HL-60/S4 (cell line): Measurements from ENCODE around the gene TREML2.

ENCODE experiments used
- in situ Hi-C: fragments of 300-500 bp; cut with MboI; formaldehyde crosslinking; loops from 2 replicates; pipeline ENCODE4 v1.14.3; 2022; ENCODE audit warnings: low sequenced_read_pairs

Gene TREML2

GRCh38 chr6:41181566-41181965, 19.4 kb downstream of the TREML2 start:
- in situ Hi-C loops: loop anchor here (10.0 kb wide), 1 partner anchor 107 kb away; the partner anchor contains the start of genes NFYA and OARD1

GRCh38 chr6:41179163-41179562, 21.8 kb downstream of the TREML2 start:
- in situ Hi-C loops: no loop called here

GRCh38 chr6:41177695-41178094, 23.3 kb downstream of the TREML2 start:
- in situ Hi-C loops: no loop called here

- in situ Hi-C loops: no loop called here
Measured at GRCh38 chr6:41177287-41177686, 23.7 kb downstream of the TREML2 start.

GRCh38 chr6:41176189-41176588, 24.8 kb downstream of the TREML2 start:
- in situ Hi-C loops: no loop called here

GRCh38 chr6:41175084-41175483, 25.9 kb downstream of the TREML2 start:
- in situ Hi-C loops: no loop called here

- in situ Hi-C loops: no loop called here
Measured at GRCh38 chr6:41174610-41175009, 26.3 kb downstream of the TREML2 start.

- in situ Hi-C loops: no loop called here
Measured at GRCh38 chr6:41171908-41172307, 29.0 kb downstream of the TREML2 start.

GRCh38 chr6:41170547-41171160, 30.3 kb downstream of the TREML2 start:
- in situ Hi-C loops: no loop called here

GRCh38 chr6:41167173-41167963, 33.6 kb downstream of the TREML2 start:
- in situ Hi-C loops: no loop called here

GRCh38 chr6:41164551-41165120, 36.3 kb downstream of the TREML2 start:
- in situ Hi-C loops: no loop called here

GRCh38 chr6:41163419-41163717, 37.6 kb downstream of the TREML2 start:
- in situ Hi-C loops: no loop called here

- in situ Hi-C loops: no loop called here
Measured at GRCh38 chr6:41162687-41163418, 38.1 kb downstream of the TREML2 start, which contains the start of gene TREM2. Gene TREM2 (minus strand): TSS chr6:41163116. CDS start chr6:41163082, 34 bp downstream.

GRCh38 chr6:41161851-41162552, 38.9 kb downstream of the TREML2 start:
- in situ Hi-C loops: no loop called here

GRCh38 chr6:41161380-41161779, 39.6 kb downstream of the TREML2 start:
- in situ Hi-C loops: no loop called here

- in situ Hi-C loops: no loop called here
Measured at GRCh38 chr6:41160933-41161332, 40.0 kb downstream of the TREML2 start.

GRCh38 chr6:41159415-41160082, 41.4 kb downstream of the TREML2 start:
- in situ Hi-C loops: no loop called here

GRCh38 chr6:41157323-41157722, 43.6 kb downstream of the TREML2 start:
- in situ Hi-C loops: no loop called here

GRCh38 chr6:41156771-41157170, 44.2 kb downstream of the TREML2 start:
- in situ Hi-C loops: no loop called here

- in situ Hi-C loops: no loop called here
Measured at GRCh38 chr6:41156001-41156400, 44.9 kb downstream of the TREML2 start.
